RWPE2 (cell line): ENCODE results near the gene CDKL2.

Experiments used
- ATAC-seq: fragments of 200-7000 bp; cut with Tn5 transposase; 3 replicates; pipeline ENCODE4 v1.9.1; 2021; ENCODE audit warnings: low read depth
- DNase-seq: peaks from one replicate; pipeline ENCODE4 v3.0.0-alpha.2; 2020; ENCODE audit warnings: low spot score
- H3K27ac ChIP-seq: fragments of 450-650 bp; 2 replicates; pipeline ENCODE4 v1.5.1; 2017; ENCODE audit warnings: mild to moderate bottlenecking; ENCODE audit not compliant: poor library complexity, severe bottlenecking
- H3K27me3 ChIP-seq: fragments of 250-450 bp; sonication (Bioruptor Pico); 2 replicates; pipeline ENCODE4 v1.5.1; 2021; ENCODE audit warnings: mild to moderate bottlenecking, moderate library complexity; ENCODE audit not compliant: insufficient read depth, poor library complexity, severe bottlenecking
- H3K36me3 ChIP-seq: fragments of 250-450 bp; sonication (Bioruptor Pico); 2 replicates; pipeline ENCODE4 v1.5.1; 2020; ENCODE audit warnings: low read depth, mild to moderate bottlenecking, moderate library complexity
- H3K4me1 ChIP-seq: fragments of 250-450 bp; sonication (Bioruptor Pico); 2 replicates; pipeline ENCODE4 v1.5.1; 2021; ENCODE audit warnings: mild to moderate bottlenecking, moderate library complexity; ENCODE audit not compliant: insufficient read depth, poor library complexity, severe bottlenecking
- H3K4me3 ChIP-seq: fragments of 250-450 bp; sonication (Bioruptor Pico); 2 replicates; pipeline ENCODE4 v1.5.1; 2021; ENCODE audit warnings: mild to moderate bottlenecking, moderate library complexity; ENCODE audit not compliant: severe bottlenecking
- H3K9me3 ChIP-seq: fragments of 250-450 bp; sonication (Bioruptor Pico); 2 replicates; pipeline ENCODE4 v1.5.1; 2021; ENCODE audit warnings: mild to moderate bottlenecking, moderate library complexity; ENCODE audit not compliant: severe bottlenecking
- CTCF ChIP-seq: fragments of 450-650 bp; IDR thresholded peaks from one replicate; pipeline ENCODE4 v1.5.1; 2017; ENCODE audit warnings: mild to moderate bottlenecking, moderate library complexity; ENCODE audit not compliant: poor library complexity, severe bottlenecking

The CDKL2 gene

GRCh38 chr4:75596061-75596460 lies 34.3 kb downstream of the CDKL2 start:
- no peak overlapping the region for H3K4me3 ChIP-seq
- ATAC-seq (no peak), DNase-seq (no peak)
- no peak overlapping the region for H3K27ac ChIP-seq
- no peak for TF ChIP-seq CTCF
- no peaks in the 10 kb centered on the region for H3K27me3 ChIP-seq
- H3K9me3 ChIP-seq, result no peaks in the 10 kb centered on the region
- no peaks in the 10 kb centered on the region for H3K36me3 ChIP-seq
- H3K4me1 ChIP-seq, result no peaks in the 10 kb centered on the region

- no peaks in the 10 kb centered on the region for H3K27me3 ChIP-seq
- H3K4me1 ChIP-seq, result no peaks in the 10 kb centered on the region
- H3K36me3 ChIP-seq, result no peaks in the 10 kb centered on the region
- no peak for ATAC-seq
- no peak overlapping the region for H3K27ac ChIP-seq
- no peak for TF ChIP-seq CTCF
- H3K4me3 ChIP-seq, result no peak overlapping the region
- no peak for DNase-seq
- no peaks in the 10 kb centered on the region for H3K9me3 ChIP-seq
These were observed 36.9 kb downstream of the CDKL2 start for GRCh38 chr4:75593393-75593792.

GRCh38 chr4:75584067-75584466 lies 46.3 kb downstream of the CDKL2 start:
- H3K36me3 ChIP-seq, result no peaks in the 10 kb centered on the region
- H3K27ac ChIP-seq, result no peak overlapping the region
- no peak for TF ChIP-seq CTCF
- H3K4me1 ChIP-seq, result no peaks in the 10 kb centered on the region
- DNase-seq, result no peak
- H3K27me3 ChIP-seq, result no peaks in the 10 kb centered on the region
- no peaks in the 10 kb centered on the region for H3K9me3 ChIP-seq
- ATAC-seq, result no peak
- no peak overlapping the region for H3K4me3 ChIP-seq

GRCh38 chr4:75567725-75568124 lies 62.6 kb downstream of the CDKL2 start:
- no peaks in the 10 kb centered on the region for H3K27me3 ChIP-seq
- H3K4me3 ChIP-seq, result no peak overlapping the region
- no peaks in the 10 kb centered on the region for H3K36me3 ChIP-seq
- TF ChIP-seq CTCF, result no peak
- no peaks in the 10 kb centered on the region for H3K4me1 ChIP-seq
- no peak overlapping the region for H3K27ac ChIP-seq
- H3K9me3 ChIP-seq, result no peaks in the 10 kb centered on the region
- no peak for DNase-seq
- no peak for ATAC-seq

- H3K27me3 ChIP-seq, result no peaks in the 10 kb centered on the region
- ATAC-seq (no peak), DNase-seq (no peak)
- no peaks in the 10 kb centered on the region for H3K4me1 ChIP-seq
- no peaks in the 10 kb centered on the region for H3K9me3 ChIP-seq
- H3K4me3 ChIP-seq, result no peak overlapping the region
- no peak overlapping the region for H3K27ac ChIP-seq
- H3K36me3 ChIP-seq, result no peaks in the 10 kb centered on the region
- no peak for TF ChIP-seq CTCF
These were observed 63.4 kb downstream of the CDKL2 start for GRCh38 chr4:75566911-75567310.
